Omental fat pad (tissue), 4 donors: ENCODE data around the gene TBC1D4. TPM values are rescaled to one million over a fixed set of nuclear protein-coding genes. Genes with fewer than 3 reads are reported as not detected.

Experiments used
- ATAC-seq: fragments of 150-250 bp; one replicate; pipeline ENCODE4 v1.9.1; 2016; ENCODE audit warnings: mild to moderate bottlenecking, moderate library complexity; ENCODE audit not compliant: low FRiP score
- DNase-seq: peaks from one replicate; pipeline ENCODE4 v3.0.0-alpha.2; 2019; ENCODE audit warnings: low spot score
- CTCF ChIP-seq, 3 donors: fragments of 450-650 bp; IDR thresholded peaks; one replicate each; pipeline ENCODE4 v1.5.1; 2016 to 2017; ENCODE audit warnings: antibody characterized with exemption in 3 of 3, mild to moderate bottlenecking in 3 of 3, moderate library complexity in 2 of 3
- total RNA-seq, 4 donors: library from RNA; depleted of rRNA; stranded (reverse); fragments of >200 nt; gene quantifications; one replicate each; pipeline ENCODE4 v1.1.0, GENCODE V29; 2016

TBC1D4 gene
- total RNA-seq, 4 donors from 2014 or later: 24.7 to 55.1 (median 39.2) TPM

GRCh38 chr13:75505327-75505726 is 23.4 kb upstream of the TBC1D4 start:
- ATAC-seq: no peak
- no peak for DNase-seq
- no peak for TF ChIP-seq CTCF (IDR thresholded peaks at IDR 0.05)

- no peak for TF ChIP-seq CTCF (IDR thresholded peaks at IDR 0.05)
- DNase-seq (no peak), ATAC-seq (no peak)
These were observed 14.0 kb upstream of the TBC1D4 start for GRCh38 chr13:75495938-75496337.

- no peak for TF ChIP-seq CTCF (IDR thresholded peaks at IDR 0.05)
- no peak for DNase-seq
- ATAC-seq: no peak
These were observed 12.5 kb upstream of the TBC1D4 start for GRCh38 chr13:75494491-75494890.

GRCh38 chr13:75493156-75493555 is 11.2 kb upstream of the TBC1D4 start:
- TF ChIP-seq CTCF (IDR thresholded peaks at IDR 0.05): no peak
- DNase-seq: no peak
- ATAC-seq: no peak

GRCh38 chr13:75492389-75492788 is 10.4 kb upstream of the TBC1D4 start:
- TF ChIP-seq CTCF (IDR thresholded peaks at IDR 0.05): no peak
- DNase-seq: no peak
- no peak for ATAC-seq

- no peak for TF ChIP-seq CTCF (IDR thresholded peaks at IDR 0.05)
- no peak for DNase-seq
- no peak for ATAC-seq
These were observed 9.4 kb upstream of the TBC1D4 start for GRCh38 chr13:75491376-75491775.

- no peak for DNase-seq
- no peak for TF ChIP-seq CTCF (IDR thresholded peaks at IDR 0.05)
- ATAC-seq: peak; percentile 81
These were observed 7.7 kb upstream of the TBC1D4 start for GRCh38 chr13:75489502-75490263.
